Suprapubic skin (tissue), 4 donors: ENCODE results near the gene SYT14. TPM values are rescaled to one million over a fixed set of nuclear protein-coding genes. Genes with fewer than 3 reads are reported as not detected.
"Not testable (repeated sequence)": the region's sequence is repeated elsewhere in the genome, so short reads cannot be mapped to it uniquely, and the experiment has no call there.

Experiments
- DNase-seq, 2 donors: peaks; one replicate each; pipeline ENCODE4 v3.0.0-alpha.2; 2019; ENCODE audit warnings: low spot score in 2 of 2
- H3K27ac ChIP-seq: fragments of 200-600 bp; sonication (generic); one replicate; pipeline ENCODE4 v1.5.1; 2019
- H3K27me3 ChIP-seq: fragments of 200-600 bp; sonication (generic); one replicate; pipeline ENCODE4 v1.5.1; 2019
- H3K36me3 ChIP-seq: fragments of 200-600 bp; sonication (generic); one replicate; pipeline ENCODE4 v1.5.1; 2019
- H3K4me1 ChIP-seq: fragments of 200-600 bp; sonication (generic); one replicate; pipeline ENCODE4 v1.5.1; 2019
- H3K4me3 ChIP-seq: fragments of 200-600 bp; sonication (generic); one replicate; pipeline ENCODE4 v1.5.1; 2019; ENCODE audit warnings: mild to moderate bottlenecking
- H3K9me3 ChIP-seq: fragments of 200-600 bp; sonication (generic); one replicate; pipeline ENCODE4 v1.5.1; 2019
- CTCF ChIP-seq, 2 donors: fragments of 200-600 bp in 1 of 2; fragments of 450-650 bp in 1 of 2; sonication (generic) in 1 of 2; IDR thresholded peaks; one replicate each; pipeline ENCODE4 v1.5.1; 2016 to 2019; ENCODE audit warnings: antibody characterized with exemption in 2 of 2, mild to moderate bottlenecking in 1 of 2, moderate library complexity in 1 of 2
- EP300 ChIP-seq: sonication (generic); formaldehyde crosslinking; IDR thresholded peaks from one replicate; pipeline ENCODE4 v1.6.1; 2017; ENCODE audit warnings: antibody characterized with exemption
- POLR2A ChIP-seq, 2 donors: fragments of 450-650 bp; IDR thresholded peaks; one replicate each; pipeline ENCODE4 v1.6.1; 2017; ENCODE audit warnings: antibody characterized with exemption in 2 of 2, mild to moderate bottlenecking in 2 of 2, moderate library complexity in 2 of 2
- POLR2AphosphoS5 ChIP-seq, 3 donors: sonication (generic); formaldehyde crosslinking; IDR thresholded peaks; one replicate each; pipeline ENCODE4 v1.6.1; 2017; ENCODE audit warnings: antibody characterized with exemption in 3 of 3
- WGBS: methylation state at CpG from one replicate; pipeline ENCODE4 v1.1.5; 2018; 5-methylcytosine and 5-hydroxymethylcytosine counted together
- total RNA-seq, 4 donors: library from RNA; depleted of rRNA; stranded (reverse); fragments of >200 nt; gene quantifications; one replicate each; pipeline ENCODE4 v1.1.0, GENCODE V29; 2016

SYT14 gene
- total RNA-seq, 4 donors from 2014 or later: 0.26 TPM; not detected in 3

- no peak overlapping the region for H3K4me3 ChIP-seq
- H3K27me3 ChIP-seq: peaks cover 3% of the 10 kb centered on the region
- 26% methylated on average over 1 of the region's 1 CpG for WGBS
- TF ChIP-seq CTCF (IDR thresholded peaks at IDR 0.05) (no peak), POLR2AphosphoS5 (IDR thresholded peaks at IDR 0.05) (no peak), POLR2A (IDR thresholded peaks at IDR 0.05) (no peak), EP300 (no peak)
- H3K4me1 ChIP-seq: no peaks in the 10 kb centered on the region
- H3K27ac ChIP-seq: no peak overlapping the region
- no peaks in the 10 kb centered on the region for H3K9me3 ChIP-seq
- DNase-seq: no peak
- H3K36me3 ChIP-seq: no peaks in the 10 kb centered on the region
These were observed 24.8 kb downstream of the SYT14 start for GRCh38 chr1:209962856-209963255.

- H3K9me3 ChIP-seq: no peaks in the 10 kb centered on the region
- H3K27me3 ChIP-seq: peaks cover 3% of the 10 kb centered on the region
- H3K4me3 ChIP-seq: no peak overlapping the region
- DNase-seq: no peak
- H3K36me3 ChIP-seq: no peaks in the 10 kb centered on the region
- 93% methylated on average over 9 of the region's 9 CpGs for WGBS
- TF ChIP-seq POLR2A (IDR thresholded peaks at IDR 0.05) (no peak), POLR2AphosphoS5 (IDR thresholded peaks at IDR 0.05) (no peak), EP300 (no peak), CTCF (IDR thresholded peaks at IDR 0.05) (no peak)
- no peak overlapping the region for H3K27ac ChIP-seq
- no peaks in the 10 kb centered on the region for H3K4me1 ChIP-seq
These were observed 28.0 kb downstream of the SYT14 start for GRCh38 chr1:209965996-209966395.

GRCh38 chr1:209978721-209979120 lies 40.7 kb downstream of the SYT14 start:
- H3K9me3 ChIP-seq, H3K4me1 ChIP-seq, H3K27me3 ChIP-seq, H3K36me3 ChIP-seq, DNase-seq, H3K27ac ChIP-seq, H3K4me3 ChIP-seq: not testable (repeated sequence)
- 82% methylated on average over 10 of the region's 14 CpGs for WGBS

- DNase-seq: no peak
- H3K4me3 ChIP-seq: no peak overlapping the region
- 64% methylated on average over 3 of the region's 3 CpGs for WGBS
- H3K36me3 ChIP-seq: no peaks in the 10 kb centered on the region
- H3K9me3 ChIP-seq: no peaks in the 10 kb centered on the region
- no peaks in the 10 kb centered on the region for H3K4me1 ChIP-seq
- H3K27ac ChIP-seq: no peak overlapping the region
- no peaks in the 10 kb centered on the region for H3K27me3 ChIP-seq
- TF ChIP-seq POLR2AphosphoS5 (IDR thresholded peaks at IDR 0.05) (no peak), CTCF (IDR thresholded peaks at IDR 0.05) (no peak), POLR2A (IDR thresholded peaks at IDR 0.05) (no peak), EP300 (no peak)
These were observed 45.9 kb downstream of the SYT14 start for GRCh38 chr1:209983953-209984352.

GRCh38 chr1:209985002-209985401 lies 47.0 kb downstream of the SYT14 start:
- H3K27me3 ChIP-seq: no peaks in the 10 kb centered on the region
- H3K36me3 ChIP-seq: no peaks in the 10 kb centered on the region
- H3K4me3 ChIP-seq: no peak overlapping the region
- no peak for DNase-seq
- TF ChIP-seq EP300 (no peak), POLR2AphosphoS5 (IDR thresholded peaks at IDR 0.05) (no peak), CTCF (IDR thresholded peaks at IDR 0.05) (no peak), POLR2A (IDR thresholded peaks at IDR 0.05) (no peak)
- no peak overlapping the region for H3K27ac ChIP-seq
- 75% methylated on average over 3 of the region's 3 CpGs for WGBS
- no peaks in the 10 kb centered on the region for H3K4me1 ChIP-seq
- H3K9me3 ChIP-seq: no peaks in the 10 kb centered on the region

GRCh38 chr1:209988706-209989105 lies 50.7 kb downstream of the SYT14 start:
- no peaks in the 10 kb centered on the region for H3K9me3 ChIP-seq
- H3K4me1 ChIP-seq: no peaks in the 10 kb centered on the region
- WGBS: 87% methylated on average over 2 of the region's 2 CpGs
- no peak overlapping the region for H3K4me3 ChIP-seq
- no peak overlapping the region for H3K27ac ChIP-seq
- TF ChIP-seq POLR2AphosphoS5 (IDR thresholded peaks at IDR 0.05) (no peak), CTCF (IDR thresholded peaks at IDR 0.05) (no peak), EP300 (no peak), POLR2A (IDR thresholded peaks at IDR 0.05) (no peak)
- H3K36me3 ChIP-seq: no peaks in the 10 kb centered on the region
- H3K27me3 ChIP-seq: peaks cover 7% of the 10 kb centered on the region
- DNase-seq: no peak
